HG03521 (cell line): ENCODE data around the gene RPGRIP1L.

Experiments used
- ATAC-seq: cut with Tn5 transposase; IDR thresholded peaks from one replicate; pipeline ENCODE4 v1.9.1; 2021; ENCODE audit warnings: mild to moderate bottlenecking, moderate library complexity; ENCODE audit not compliant: unreplicated experiment

The RPGRIP1L gene

GRCh38 chr16:53608094-53608493, 95.6 kb downstream of the RPGRIP1L start:
- no peak for ATAC-seq

GRCh38 chr16:53605831-53606400, 97.7 kb downstream of the RPGRIP1L start:
- ATAC-seq, result no peak

GRCh38 chr16:53605356-53605755, 98.3 kb downstream of the RPGRIP1L start:
- no peak for ATAC-seq

DNA sequence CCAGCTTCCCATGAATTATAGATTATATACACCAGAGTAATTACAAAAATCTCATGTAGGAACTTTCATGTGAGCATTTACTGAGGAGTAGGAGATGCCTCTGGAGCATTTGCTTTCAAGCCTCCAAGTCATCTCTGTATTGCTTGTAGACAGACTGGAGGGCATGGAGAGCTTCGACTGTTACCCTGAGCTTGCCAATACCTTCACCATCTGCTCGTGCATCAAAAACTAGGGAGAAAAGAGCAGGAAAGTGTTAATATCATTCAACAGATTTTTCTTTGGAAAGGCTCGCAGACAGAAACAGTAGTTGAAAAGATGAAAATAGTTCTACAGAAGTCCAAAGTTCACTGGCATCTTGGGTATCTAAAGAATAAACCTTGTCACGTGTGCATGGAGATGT, 101.7 kb downstream of the RPGRIP1L start:
- ATAC-seq, result no peak

DNA sequence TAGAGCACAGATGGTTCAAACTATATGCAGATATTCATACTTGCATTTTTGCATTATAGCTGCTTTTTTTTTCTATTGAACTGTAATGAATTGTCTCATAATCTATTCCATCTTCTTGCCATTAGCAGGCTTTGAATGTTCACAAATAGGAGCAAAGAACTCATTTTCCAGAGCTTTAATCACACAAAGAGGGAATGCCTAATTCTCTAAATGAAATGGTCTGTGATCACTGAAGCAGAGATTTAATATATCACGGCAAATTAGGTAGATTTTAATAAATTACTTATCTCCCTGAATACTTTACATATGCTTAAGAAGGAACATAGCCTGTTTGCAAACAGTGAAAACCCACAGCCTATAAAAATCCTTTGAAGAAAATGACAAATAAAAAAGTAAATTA, 103.0 kb downstream of the RPGRIP1L start:
- ATAC-seq, result no peak

DNA sequence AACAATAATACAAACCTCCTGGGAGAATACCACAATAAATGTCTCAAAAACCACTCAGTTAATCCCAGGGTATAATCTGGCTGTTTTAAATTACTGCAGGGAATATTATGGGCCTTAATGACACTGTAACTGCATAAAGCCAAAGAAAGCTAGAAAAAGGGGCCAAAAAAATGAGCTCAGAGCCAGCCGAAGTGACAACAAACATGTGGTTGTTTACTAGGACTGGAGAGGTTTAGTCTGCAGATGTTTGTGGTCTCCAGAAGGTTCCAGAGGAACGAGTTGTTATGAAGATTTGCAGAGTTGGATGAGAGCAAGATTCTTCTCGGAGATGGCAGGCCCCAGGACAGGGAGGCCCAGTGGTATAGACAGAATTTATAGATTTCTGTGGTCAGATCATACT, 103.5 kb downstream of the RPGRIP1L start:
- no peak for ATAC-seq

- ATAC-seq, result no peak
Observed at GRCh38 chr16:53599548-53599947, 104.1 kb downstream of the RPGRIP1L start.

GRCh38 chr16:53598511-53599275, 105.0 kb downstream of the RPGRIP1L start:
- ATAC-seq, result no peak

DNA sequence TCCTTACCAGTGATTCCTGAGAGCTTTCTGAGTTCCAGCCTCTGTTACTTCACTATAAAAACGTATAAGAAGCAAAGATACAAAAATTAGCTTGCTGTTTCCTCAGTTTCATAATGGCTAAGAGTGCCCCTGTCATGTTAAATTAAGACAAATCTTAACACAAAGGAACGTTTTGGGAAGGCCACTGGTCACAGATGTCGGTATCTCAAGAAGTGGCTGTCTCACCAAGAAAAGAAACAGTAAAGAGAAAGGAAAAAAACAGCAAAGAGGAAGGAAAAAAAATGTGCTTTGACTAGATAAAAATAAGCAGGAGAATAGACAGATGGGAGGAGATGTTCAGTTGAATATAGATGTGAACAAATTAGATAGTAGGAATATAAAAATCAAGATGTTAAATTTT, 105.9 kb downstream of the RPGRIP1L start:
- no peak for ATAC-seq

GRCh38 chr16:53588081-53588648, 115.5 kb downstream of the RPGRIP1L start:
- ATAC-seq, result no peak

DNA sequence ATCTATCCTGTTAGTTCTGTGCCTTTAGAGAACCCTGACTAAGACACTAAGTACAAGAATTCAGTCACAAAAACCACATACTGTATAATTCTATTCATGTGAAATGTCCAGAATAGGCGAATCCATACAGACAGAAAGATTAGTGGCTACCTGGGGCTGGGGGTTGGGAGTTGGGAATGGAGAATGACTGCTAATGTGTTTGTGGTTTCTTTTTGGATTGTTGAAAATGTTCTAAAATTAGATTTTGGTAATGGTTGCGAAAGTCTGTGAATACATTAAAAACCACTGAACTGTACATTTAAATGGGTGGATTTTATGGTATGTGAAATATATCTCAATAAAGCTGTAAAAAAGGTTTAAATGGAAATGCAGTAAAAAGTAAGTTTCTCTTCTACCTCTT, 120.3 kb downstream of the RPGRIP1L start:
- ATAC-seq, result no peak

GRCh38 chr16:53581784-53582183, 121.9 kb downstream of the RPGRIP1L start:
- no peak for ATAC-seq

GRCh38 chr16:53580038-53580802, 123.4 kb downstream of the RPGRIP1L start:
- no peak for ATAC-seq

DNA sequence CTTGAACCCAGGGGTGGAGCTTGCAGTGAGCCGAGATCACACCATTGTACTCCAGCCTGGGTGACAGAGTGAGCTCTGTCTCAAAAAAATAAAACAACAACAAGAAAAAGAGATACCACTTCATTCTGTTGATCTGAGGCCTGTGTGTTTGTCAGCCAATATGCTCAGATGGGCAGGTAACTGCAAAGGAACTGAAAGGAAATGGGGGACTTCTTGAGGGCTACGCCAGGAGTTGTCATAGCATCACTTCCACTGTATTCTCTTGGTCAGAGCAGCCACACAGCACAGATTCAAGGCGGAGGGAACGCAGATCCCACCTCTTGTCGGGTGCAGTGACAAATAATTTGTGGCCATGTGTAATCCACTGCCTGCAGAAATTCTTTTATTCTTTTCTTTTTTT, 126.8 kb downstream of the RPGRIP1L start:
- ATAC-seq, result no peak

GRCh38 chr16:53576210-53576609, 127.4 kb downstream of the RPGRIP1L start:
- ATAC-seq, result no peak

DNA sequence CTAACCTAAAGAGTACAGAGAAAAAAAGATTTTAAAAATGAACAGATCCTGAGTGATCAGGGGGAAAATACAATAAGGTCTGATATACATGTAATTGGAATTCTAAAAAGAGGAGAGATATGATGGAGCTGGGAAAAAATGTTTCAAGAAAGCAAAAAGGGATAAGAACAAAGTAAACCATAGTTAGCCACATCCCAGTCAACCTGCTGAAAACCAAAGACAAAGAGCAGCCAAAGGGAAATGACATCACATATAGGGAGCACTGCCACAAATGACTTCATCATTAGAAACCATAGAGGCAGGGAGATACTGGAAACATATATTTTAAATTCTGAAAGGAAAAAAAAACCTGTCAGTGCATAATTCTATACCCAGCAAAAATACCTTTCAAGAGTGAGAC, 131.9 kb downstream of the RPGRIP1L start:
- ATAC-seq, result no peak

- ATAC-seq, result no peak
Observed at GRCh38 chr16:53566552-53567245, 137.0 kb downstream of the RPGRIP1L start.

GRCh38 chr16:53565296-53565863, 138.3 kb downstream of the RPGRIP1L start:
- no peak for ATAC-seq

DNA sequence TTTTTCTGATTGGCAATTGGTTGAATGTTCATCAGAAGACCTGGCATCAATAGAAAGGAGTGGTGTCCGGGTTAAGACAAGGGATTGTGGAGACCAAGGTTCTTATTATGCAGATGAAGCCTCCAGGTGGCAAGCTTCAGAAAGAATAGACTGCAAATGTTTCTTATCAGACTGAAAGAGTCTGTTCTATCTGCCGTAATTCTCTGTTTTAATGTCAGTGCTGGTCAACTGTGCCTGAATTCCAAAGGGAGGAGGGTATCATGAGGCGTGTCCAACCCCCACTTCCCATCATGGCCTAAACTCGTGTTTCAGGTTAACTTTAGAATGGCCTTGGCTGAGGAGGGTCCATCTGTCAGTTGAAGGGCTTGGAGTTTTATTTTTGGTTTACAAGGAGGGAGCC, 140.2 kb downstream of the RPGRIP1L start:
- ATAC-seq, result no peak

GRCh38 chr16:53561101-53561888, 142.4 kb downstream of the RPGRIP1L start:
- no peak for ATAC-seq
